HG03139 (cell line): Measurements from ENCODE around the gene CERS2.

Source experiments
- ATAC-seq: cut with Tn5 transposase; IDR thresholded peaks from one replicate; pipeline ENCODE4 v1.9.1; 2021; ENCODE audit not compliant: unreplicated experiment

The CERS2 gene

GRCh38 chr1:150999051-150999674 is 24.5 kb upstream of the CERS2 start:
- ATAC-seq: no peak

- no peak for ATAC-seq
Measured at GRCh38 chr1:150997949-150998348, 23.3 kb upstream of the CERS2 start.

GRCh38 chr1:150997126-150997872 is 22.7 kb upstream of the CERS2 start:
- ATAC-seq: no peak

- ATAC-seq: no peak
Measured at GRCh38 chr1:150995896-150996295, 21.3 kb upstream of the CERS2 start.

GRCh38 chr1:150995460-150995859 is 20.8 kb upstream of the CERS2 start:
- no peak for ATAC-seq

GRCh38 chr1:150994248-150994647 is 19.6 kb upstream of the CERS2 start:
- no peak for ATAC-seq

GRCh38 chr1:150992626-150993025 is 18.0 kb upstream of the CERS2 start:
- ATAC-seq: no peak

GRCh38 chr1:150987924-150988323 is 13.3 kb upstream of the CERS2 start:
- no peak for ATAC-seq

- ATAC-seq: no peak
Measured at GRCh38 chr1:150985179-150985825, 10.7 kb upstream of the CERS2 start.

GRCh38 chr1:150981805-150982712 is 7.4 kb upstream of the CERS2 start, which contains the start of gene ANXA9:
ANXA9 (plus strand) TSS chr1:150982292; CDS start chr1:150983106, 814 bp downstream.
- ATAC-seq: no peak

GRCh38 chr1:150981177-150981804 is 6.7 kb upstream of the CERS2 start:
- ATAC-seq: no peak

- no peak for ATAC-seq
Measured at GRCh38 chr1:150979092-150980056, 4.7 kb upstream of the CERS2 start.

- no peak for ATAC-seq
Measured at GRCh38 chr1:150976879-150977694, 2.5 kb upstream of the CERS2 start.

GRCh38 chr1:150976401-150976821 is 1.8 kb upstream of the CERS2 start:
- no peak for ATAC-seq

- no peak for ATAC-seq
Measured at GRCh38 chr1:150973836-150974579, 627 bp downstream of the CERS2 start.

GRCh38 chr1:150973258-150973835 is 1.3 kb downstream of the CERS2 start:
- ATAC-seq: no peak

GRCh38 chr1:150972417-150972940 is 2.2 kb downstream of the CERS2 start:
- ATAC-seq: no peak
